GM19035 (cell line): Measurements from ENCODE around the gene LRBA.

ENCODE experiments used
- ATAC-seq: cut with Tn5 transposase; IDR thresholded peaks from one replicate; pipeline ENCODE4 v1.9.1; 2021; ENCODE audit not compliant: unreplicated experiment

LRBA gene

DNA sequence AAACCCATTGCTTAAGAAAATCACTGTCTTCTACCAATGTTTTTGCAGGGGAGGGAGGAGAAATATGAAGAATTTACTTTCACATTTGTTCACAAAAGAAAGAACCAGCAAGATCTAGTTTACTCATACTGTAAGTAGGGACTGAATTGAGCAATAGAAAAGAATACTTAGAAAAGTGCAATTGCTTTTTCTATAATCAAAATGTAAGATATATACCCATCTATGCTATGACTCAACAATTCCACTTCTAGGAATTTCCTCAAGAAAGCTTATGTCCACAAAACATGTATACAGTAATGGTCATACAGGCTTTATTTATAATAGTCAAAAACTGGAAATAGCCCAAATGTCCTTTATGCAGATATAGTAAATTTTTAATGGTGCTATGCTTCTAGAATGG, 196.4 kb downstream of the LRBA start:
- ATAC-seq: no peak

DNA sequence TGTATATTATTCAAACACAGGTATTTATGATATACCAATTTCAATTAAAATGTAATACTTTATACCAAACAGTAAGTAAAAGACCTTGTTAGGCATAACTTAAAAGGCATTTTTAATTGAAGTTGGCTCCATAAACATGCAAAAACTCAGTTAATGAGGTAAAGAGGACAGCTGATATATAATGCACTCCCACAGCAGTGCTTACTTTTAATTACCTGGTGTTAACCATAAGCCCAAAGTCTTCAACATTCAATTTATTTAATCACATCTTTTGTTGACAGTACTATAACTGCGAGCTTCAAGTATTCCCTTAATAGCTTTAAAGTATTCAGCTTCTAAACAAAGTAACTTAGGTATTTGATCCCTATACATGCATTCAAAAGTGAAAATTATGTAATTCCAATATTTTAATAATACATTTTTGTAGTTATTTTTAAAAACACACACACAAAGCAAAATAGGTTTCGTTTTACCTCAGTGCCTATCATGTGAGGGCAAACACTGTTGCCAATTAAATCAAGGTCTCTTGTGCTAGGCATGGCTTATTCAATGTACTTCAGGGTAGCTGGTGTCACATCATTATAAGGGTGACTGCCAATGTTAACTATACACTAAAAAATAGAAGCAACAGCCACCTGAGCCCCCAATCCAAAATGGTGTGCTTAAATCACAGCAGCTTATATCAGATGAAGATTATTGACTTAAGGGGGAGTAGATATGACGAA, 197.1 kb downstream of the LRBA start:
- no peak for ATAC-seq

DNA sequence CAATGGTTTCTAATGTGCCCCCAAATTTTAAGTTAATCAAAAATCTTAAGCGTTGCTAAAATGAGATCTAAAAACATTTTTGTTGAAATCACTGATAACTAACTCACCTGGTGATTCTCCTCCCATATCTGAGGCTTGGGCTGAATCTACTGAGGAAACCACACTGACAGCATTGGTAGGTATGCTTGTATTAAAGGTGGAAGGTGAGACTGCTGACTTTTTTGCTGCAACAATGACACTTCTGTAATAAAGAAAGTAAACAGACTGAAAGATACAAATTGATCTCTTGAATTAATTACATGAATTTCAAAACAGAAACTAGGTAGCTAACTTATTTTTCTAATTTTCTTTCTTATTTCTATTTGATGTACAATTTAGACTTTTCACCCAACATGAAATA, 198.1 kb downstream of the LRBA start:
- ATAC-seq: no peak

DNA sequence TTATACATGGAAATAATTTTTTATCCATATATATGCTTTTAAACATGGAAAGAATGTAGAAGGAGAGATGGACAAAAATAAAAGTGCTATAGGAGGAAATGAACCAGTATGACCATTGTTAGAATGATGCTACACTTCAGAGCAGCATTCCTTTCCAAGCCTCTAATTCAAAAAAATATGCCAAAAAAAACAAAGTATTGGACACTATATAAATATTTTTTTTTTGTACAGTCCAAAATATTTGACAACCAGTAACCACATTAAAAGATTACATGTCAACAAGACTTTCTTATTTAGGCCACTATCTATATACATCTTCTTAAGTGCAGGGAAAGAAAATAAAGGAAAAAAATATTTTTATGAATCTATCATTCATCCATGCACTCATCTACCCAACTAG, 198.6 kb downstream of the LRBA start:
- ATAC-seq: no peak

DNA sequence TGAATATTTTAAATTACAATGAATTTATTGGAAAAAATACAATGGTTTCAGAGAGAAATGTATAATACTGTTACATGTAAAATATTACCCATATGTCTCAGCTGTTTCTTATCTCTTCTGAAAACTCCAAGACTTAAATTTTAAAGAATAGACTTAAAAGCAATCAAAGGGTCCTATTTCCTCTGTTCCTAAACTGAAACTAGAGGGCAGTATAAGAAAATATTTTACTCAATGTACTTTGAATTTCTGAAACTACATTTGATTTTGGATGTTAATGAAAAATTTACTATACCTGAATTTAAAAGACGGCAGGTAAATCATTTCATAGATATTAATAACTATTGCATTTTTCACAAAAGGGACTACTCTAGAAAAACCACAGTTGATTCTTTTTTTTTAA, 200.2 kb downstream of the LRBA start:
- no peak for ATAC-seq

DNA sequence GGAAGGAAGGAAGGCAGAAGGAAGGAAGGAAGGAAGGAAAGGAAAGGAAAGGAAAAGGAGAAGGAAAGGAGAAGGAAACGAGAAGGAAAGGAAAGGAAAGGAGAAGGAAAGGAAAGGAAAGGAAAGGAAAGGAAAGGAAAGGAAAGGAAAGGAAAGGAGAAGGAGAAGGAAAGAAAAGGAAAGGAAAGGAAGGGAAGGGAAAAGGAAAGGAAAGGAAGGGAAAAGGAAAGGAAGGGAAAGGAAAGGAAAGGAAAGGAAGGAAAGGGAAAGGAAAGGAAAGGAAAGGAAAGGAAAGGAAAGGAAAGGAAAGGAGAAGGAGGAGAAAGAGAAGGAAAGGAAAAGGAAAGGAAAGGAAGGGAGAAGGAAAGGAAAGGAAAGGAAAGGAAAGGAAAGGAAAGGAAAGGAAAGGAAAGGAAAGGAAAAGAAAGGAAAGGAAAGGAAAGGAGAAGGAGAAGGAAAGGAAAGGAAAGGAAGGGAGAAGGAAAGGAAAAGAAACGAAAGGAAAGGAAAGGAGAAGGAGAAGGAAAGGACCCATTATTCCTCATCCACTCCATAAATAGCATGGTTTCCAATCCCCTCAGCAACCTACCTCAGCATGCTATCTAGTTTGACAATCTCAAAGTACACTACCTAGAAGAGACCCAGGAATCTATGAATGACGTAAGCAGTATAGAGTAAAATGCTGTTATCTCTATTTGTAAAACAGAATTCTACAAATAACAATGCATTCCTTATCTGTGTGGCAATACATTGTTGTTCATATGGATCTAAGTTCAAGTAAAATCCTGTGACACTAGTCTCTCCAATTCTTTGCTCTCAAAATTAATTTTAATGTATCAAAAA, 209.7 kb downstream of the LRBA start:
- no peak for ATAC-seq

DNA sequence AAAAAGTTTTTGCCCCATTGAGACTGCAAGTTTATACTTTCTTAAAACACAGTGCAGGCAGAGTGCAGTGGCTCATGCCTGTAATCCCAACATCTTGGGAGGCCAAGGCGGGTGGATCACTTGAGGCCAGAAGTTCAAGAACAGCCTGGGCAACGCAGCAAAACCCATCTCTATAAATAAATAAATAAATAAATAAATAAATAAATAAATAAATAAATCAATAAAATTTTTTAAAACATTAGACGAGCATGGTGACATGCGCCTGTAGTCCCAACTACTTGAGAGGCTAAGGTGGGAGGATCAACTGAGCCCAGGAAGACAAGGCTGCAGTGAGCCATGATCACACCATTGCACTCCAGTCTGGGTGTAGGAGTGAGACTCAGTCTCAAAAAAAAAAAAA, 213.3 kb downstream of the LRBA start:
- no peak for ATAC-seq

DNA sequence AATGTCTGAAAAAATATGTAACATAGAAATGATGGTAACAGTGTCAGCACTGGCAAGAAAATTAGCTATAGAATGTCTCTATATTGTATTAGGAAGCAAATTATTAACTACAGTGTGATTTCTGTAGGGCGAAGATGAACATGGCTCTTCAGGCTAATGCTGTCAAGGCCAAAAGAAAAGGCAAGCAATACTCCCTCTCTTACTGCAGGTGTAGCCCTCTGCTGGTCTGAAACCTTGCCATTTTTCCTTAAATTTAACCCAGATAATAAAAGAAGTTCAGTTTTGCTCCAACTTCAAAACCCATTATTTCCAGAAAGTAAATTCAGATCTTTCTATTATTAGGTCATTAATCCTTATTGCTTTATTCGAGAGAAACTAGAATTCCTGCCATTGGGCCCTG, 215.9 kb downstream of the LRBA start:
- no peak for ATAC-seq

DNA sequence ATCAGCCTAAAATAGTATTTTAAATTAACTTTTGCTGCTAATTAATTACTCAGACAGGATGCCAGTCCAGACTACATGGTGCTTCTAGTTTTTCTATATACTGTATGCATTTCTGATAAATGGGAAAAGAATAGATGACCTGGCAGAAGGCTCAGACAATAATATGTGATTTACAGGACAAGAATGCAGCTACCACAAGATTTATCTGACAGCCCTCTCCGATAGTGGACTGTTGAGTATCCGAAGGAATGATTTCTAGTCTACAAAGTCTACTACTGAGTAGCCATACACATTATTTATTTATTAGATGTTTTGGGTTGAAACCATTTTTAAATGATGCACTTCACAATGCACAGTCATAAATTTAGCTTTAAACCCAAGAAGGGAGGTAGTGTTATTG, 220.4 kb downstream of the LRBA start:
- ATAC-seq: no peak

DNA sequence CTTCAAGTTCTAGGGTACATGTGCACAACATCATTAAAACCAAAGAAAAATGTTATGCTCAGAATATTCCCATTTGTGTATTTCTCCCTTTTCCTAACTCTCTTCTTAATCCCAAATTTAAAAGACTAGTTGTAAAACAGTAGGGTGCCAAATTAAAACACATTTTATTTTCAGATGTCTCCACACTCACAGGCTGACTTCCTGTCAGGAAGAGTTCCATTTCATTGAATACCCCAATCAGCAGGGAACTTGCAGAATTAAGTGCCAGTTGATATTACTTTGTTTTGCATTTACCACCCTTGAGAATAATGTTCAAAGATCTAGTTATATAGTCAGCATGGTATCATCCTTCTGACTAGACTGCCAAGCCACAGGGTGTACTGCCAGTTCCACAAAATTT, 225.2 kb downstream of the LRBA start:
- no peak for ATAC-seq

DNA sequence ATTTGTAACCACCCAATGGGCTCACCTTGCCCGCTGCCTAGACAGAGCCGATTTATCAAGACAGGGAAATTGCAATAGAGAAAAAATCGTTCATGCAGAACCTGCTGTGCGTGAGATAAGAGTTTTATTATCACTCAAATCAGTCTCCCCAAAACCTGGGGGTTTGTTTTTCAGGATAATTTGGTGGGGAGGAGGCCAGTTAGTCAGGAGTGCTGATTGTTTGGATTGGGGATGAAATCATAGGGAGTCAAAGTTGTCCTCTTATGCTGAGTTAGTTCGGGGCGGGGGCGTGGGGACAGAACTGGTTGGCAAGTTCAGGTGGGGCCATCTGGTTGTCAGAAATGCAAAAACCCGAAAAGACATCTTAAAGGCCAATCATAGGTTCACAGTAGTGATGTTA, 230.1 kb downstream of the LRBA start:
- ATAC-seq: no peak

DNA sequence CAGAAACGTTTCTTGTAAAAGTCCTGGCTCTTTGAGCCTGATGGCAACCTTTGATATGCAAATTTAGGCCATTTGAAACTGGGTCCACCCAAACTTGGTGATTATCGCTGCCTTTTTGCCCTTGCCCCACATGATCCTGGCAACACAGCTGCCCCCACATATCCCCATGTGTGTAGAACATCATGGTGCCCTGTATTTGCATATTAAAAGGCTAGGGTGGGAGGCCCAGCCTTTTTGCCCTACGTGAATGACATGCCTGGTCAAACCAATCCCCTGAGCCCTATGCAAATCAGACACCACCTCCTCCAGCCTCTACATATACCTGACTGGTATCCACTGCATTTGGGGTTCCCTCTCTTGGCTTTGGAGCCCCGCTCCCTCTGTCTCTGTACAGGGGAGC, 230.8 kb downstream of the LRBA start:
- no peak for ATAC-seq

DNA sequence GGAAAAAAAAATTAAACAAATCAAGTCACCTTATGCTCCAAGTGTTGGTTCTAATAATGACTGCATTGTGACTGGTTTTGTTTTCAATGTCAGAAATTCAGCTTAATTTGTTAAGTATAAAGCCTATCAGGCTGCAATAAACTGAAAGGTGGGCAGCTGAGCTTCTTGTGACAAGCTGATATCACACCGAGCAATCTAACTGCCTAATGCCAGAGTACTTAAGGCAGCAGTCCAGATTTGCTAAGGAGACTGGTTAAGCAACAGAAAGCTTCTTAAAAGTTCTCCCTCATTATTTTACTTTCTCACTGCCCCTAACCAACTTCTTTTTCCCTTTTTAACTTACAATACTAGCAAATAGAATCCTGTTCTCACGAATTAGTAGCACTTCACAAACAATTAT, 232.2 kb downstream of the LRBA start:
- no peak for ATAC-seq

DNA sequence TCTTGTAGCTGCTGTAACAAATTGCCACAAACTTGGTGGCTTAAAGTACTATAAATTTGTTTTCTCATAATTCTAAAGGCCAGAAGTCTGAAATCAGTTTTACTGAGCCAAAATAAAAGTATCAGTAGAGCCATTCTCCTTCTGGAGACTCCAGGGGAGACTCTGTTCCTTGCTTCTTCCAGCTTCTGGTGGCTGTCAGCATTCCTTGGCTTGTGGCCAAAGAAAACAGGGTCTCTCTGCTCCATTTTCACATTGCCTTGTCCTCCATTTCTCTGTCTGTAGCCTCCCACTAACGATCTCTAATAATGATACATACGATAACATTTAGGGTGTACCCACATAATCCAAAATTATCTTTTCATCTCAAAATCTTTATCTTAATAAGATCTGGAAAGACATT, 232.8 kb downstream of the LRBA start:
- ATAC-seq: no peak

DNA sequence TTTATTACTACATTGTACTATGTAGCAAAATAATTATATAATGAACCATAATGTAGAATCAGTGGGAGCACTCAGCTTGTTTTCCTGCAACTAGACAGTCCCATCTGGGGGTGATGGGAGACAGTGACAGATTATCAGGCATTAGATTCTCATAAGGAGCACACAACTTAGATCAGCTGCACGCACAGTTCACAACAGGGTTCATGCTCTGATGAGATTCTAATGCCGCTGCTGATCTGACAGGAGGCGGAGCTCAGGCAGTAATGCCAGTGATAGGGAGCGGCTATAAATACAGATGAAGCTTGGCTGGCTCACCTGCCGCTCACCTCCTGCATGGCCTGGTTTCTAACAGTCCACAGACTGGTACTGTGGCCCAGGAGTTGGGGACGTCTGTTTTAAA, 233.9 kb downstream of the LRBA start:
- no peak for ATAC-seq

DNA sequence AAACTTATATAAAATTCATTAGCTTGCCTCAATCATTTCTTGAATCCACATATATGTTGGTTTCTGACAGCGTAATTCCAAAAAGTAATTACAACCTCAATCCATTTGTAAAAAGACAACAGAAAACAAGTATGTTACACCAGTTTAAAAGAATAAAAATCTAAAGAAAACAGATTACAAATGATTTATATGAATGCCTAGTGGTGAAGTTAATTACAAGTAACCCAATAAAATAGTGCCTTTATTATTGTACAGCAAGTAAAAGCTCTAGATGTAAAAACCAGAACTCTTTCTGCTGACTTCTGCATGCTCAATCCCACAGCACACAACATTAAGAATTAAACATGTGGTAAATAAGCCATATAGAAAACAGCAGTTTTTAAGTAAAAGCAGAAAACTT, 235.4 kb downstream of the LRBA start:
- no peak for ATAC-seq

DNA sequence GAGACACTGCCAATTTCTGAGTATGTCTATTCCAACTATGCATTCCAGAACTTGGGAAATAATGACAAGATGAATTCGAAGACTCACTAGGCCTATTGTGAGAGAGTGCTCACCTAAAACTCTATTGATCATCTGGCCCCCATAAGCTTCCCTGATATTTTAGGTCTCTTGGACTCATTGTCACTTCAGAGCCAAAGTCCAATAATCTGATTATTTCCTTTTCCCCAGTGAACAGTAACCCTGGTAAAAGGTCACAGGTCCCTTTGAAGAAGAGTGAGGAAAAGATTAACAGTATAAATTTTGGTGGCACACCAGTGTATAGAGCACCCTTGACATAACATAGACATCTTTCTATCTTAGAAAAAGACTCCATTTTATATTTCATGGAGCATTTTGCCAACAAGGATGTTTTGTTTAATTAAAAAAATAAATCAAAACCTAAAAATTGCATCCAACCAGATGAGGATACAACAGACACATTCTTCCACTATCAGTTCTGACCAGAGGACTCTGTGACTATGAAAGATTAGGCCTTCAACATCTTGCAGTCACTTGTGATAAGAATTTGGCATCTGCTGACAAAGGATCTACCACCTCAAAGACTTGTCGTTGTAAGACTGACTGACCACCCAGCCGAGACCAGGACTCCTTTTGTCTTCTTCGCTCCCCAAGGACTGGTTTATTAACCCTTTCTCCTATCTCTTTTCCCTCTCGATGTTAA, 241.2 kb downstream of the LRBA start:
- ATAC-seq: no peak

DNA sequence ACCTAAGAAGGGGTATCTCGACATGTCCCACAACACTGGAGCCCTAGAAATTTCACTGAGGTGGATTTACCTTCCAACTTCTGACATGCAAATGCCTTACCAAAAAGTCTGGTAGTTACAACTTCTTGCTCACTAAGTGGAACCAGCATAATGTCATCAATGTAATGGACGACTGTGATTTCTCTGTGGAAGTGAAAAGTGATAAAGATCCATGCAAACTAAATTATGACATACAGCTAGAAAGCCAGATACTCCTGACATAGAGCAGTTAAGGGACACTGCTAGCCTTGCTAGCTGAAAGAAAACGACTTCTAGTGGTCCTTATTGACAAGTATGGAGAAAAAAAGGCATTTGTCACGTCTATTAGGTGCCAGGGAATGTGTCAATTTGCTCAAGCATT, 242.1 kb downstream of the LRBA start:
- no peak for ATAC-seq

DNA sequence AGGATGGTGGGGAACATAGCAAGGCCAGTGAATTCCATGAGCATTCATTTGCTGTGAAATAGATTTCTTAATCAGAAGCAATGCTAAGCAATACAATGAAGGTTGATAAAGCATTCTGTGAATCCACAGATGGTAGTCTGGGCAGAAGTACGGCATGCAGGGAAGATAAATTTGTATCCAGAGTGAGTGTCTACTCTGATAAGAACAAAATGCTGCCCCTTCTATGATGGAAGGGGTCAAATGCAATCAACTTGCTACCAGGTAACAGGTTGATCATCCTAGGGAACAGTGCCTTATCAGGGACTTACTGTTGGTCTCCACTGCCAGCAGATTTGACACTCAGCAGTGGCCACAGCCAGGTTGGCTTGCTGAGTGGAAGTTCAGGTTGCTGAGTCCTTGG, 243.7 kb downstream of the LRBA start:
- no peak for ATAC-seq

DNA sequence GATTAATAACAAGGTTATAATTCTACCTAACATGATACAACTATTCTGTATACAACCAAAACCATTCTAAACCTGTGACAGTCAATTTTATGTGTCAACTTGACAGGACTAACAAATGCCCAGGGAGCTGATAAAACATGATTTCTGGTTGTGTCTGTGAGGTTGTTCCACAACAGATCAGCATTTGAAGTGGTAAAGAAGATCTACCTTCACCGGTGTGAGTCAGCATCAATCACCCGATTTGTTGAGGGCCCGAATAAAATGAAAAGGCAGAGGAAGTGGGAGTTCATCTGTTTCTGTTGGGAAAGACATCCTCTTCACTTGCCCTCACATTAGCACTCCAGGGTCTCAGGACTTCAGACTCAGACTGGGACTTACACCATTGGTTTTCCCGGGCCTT, 245.2 kb downstream of the LRBA start:
- ATAC-seq: no peak

DNA sequence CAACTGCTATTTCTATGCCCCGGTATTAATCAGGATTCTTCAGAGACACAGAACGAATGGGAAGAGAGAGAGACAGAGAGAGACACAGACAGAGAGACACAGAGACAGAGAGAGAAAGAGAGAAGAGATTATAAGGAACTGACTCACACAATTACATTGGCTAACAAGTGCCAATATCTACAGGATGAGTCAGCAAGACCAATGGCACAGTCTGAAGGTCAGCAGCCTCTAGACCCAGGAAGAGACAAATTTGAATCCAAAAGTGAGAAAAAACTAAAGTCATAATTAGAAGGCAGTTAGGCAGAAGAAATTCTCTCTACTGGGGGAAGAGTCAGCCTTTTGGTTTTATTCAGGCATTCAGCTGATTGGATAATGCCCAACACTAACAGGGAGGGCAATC, 245.8 kb downstream of the LRBA start:
- ATAC-seq: no peak

DNA sequence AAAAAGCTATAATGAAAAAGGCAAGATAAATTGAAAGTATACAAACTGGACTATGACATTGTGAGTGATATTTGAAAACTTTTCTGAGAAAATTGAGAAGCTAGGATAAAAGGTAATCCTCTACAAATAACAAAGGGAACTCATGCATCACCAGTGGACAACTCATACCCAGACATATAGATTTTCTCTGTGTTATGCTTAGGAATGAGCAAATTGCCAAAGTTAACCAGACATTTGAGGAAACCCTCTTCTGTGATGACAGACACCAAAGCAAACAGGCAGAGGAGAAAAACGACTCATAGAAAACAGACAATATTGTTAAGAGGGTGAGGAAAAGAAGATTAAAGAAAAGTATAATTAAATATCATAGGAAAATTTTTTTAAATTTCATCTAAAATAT, 246.6 kb downstream of the LRBA start:
- no peak for ATAC-seq
